Measurements from ENCODE around the gene TSTD1.
A peak's percentile ranks its signal among the peaks of the same experiment; 100 is the strongest.
"Not testable (repeated sequence)": the region's sequence is repeated elsewhere in the genome, so short reads cannot be mapped to it uniquely, and the experiment has no call there.

Gene TSTD1

GRCh38 chr1:161044908-161045735 is 6.4 kb upstream of the TSTD1 start:
- peak; percentile 34 to 91 (median 54) for DNase-seq
- intact Hi-C loops (cut with DNase I) = loop anchor here (5.0 kb wide), 3 partner anchors 52 to 87 kb away; partner anchors contain the start of genes DEDD, KLHDC9, NIT1 and PFDN2

GRCh38 chr1:161044535-161044907 is 5.8 kb upstream of the TSTD1 start:
- DNase-seq = peak in 1 of 10 donors; percentile 20
- intact Hi-C loops (cut with DNase I) = no loop called here

- intact Hi-C loops (cut with DNase I) = no loop called here
- no peak for DNase-seq
Observed at GRCh38 chr1:161039546-161039945, 782 bp upstream of the TSTD1 start.

- intact Hi-C loops (cut with DNase I) = no loop called here
- DNase-seq = no peak
Observed at GRCh38 chr1:161039154-161039545, 386 bp upstream of the TSTD1 start.

GRCh38 chr1:161037661-161038522 is 872 bp downstream of the TSTD1 start:
- peak in 1 of 10 donors; percentile 65 for DNase-seq
- intact Hi-C loops (cut with DNase I) = no loop called here

GRCh38 chr1:161033751-161034150 is 5.0 kb downstream of the TSTD1 start:
- intact Hi-C loops (cut with DNase I) = no loop called here
- no peak for DNase-seq

- intact Hi-C loops (cut with DNase I) = no loop called here
- no peak for DNase-seq
Observed at GRCh38 chr1:161032409-161032808, 6.4 kb downstream of the TSTD1 start.

- intact Hi-C loops (cut with DNase I) = no loop called here
- no peak for DNase-seq
Observed at GRCh38 chr1:161031874-161032273, 6.9 kb downstream of the TSTD1 start.

- intact Hi-C loops (cut with DNase I); DNase-seq: not testable (repeated sequence)
Observed at GRCh38 chr1:161029466-161029865, 9.3 kb downstream of the TSTD1 start.

GRCh38 chr1:161026954-161027353 is 11.8 kb downstream of the TSTD1 start:
- intact Hi-C loops (cut with DNase I); DNase-seq: not testable (repeated sequence)

GRCh38 chr1:161022432-161022831 is 16.3 kb downstream of the TSTD1 start:
- DNase-seq; intact Hi-C loops (cut with DNase I): not testable (repeated sequence)

- no peak for DNase-seq
- intact Hi-C loops (cut with DNase I) = no loop called here
Observed at GRCh38 chr1:161021970-161022353, 16.8 kb downstream of the TSTD1 start.

- peak; percentile 27 to 94 (median 60) for DNase-seq
- intact Hi-C loops (cut with DNase I) = no loop called here
Observed at GRCh38 chr1:161021165-161021969, 17.4 kb downstream of the TSTD1 start.

- DNase-seq = peak in 1 of 10 donors; percentile 81
- intact Hi-C loops (cut with DNase I) = no loop called here
Observed at GRCh38 chr1:161020509-161021164, 18.1 kb downstream of the TSTD1 start, which contains the start of gene F11R. F11R (minus strand) TSS chr1:161021152; CDS start chr1:161021073, 79 bp downstream.

GRCh38 chr1:161019751-161020495 is 18.8 kb downstream of the TSTD1 start:
- intact Hi-C loops (cut with DNase I) = no loop called here
- DNase-seq = no peak

- intact Hi-C loops (cut with DNase I); DNase-seq: not testable (repeated sequence)
Observed at GRCh38 chr1:161019111-161019660, 19.6 kb downstream of the TSTD1 start.

GRCh38 chr1:161018631-161018930 is 20.2 kb downstream of the TSTD1 start:
- no peak for DNase-seq
- intact Hi-C loops (cut with DNase I) = no loop called here

GRCh38 chr1:161017756-161018630 is 20.8 kb downstream of the TSTD1 start:
- intact Hi-C loops (cut with DNase I) = no loop called here
- no peak for DNase-seq

Data from posterior cingulate gyrus (tissue), 11 donors.